Hepatocyte (in vitro differentiated cells): ENCODE measurements around the gene COL20A1.

Source experiments
- EZH2 ChIP-seq: fragments of 200-600 bp; sonication (generic); IDR thresholded peaks from 2 replicates; pipeline ENCODE4 v1.6.1; 2016; ENCODE audit warnings: antibody characterized with exemption, mild to moderate bottlenecking, borderline replicate concordance
- EZH2phosphoT487 ChIP-seq: fragments of 200-600 bp; sonication (generic); IDR thresholded peaks from one replicate; pipeline ENCODE4 v1.6.1; 2018; ENCODE audit warnings: antibody characterized with exemption, mild to moderate bottlenecking, low read depth, moderate library complexity; ENCODE audit not compliant: unreplicated experiment, severe bottlenecking
- TF ChIP-seq, protein P1 (sequence below): fragments of 200-600 bp; sonication (generic); IDR thresholded peaks from 2 replicates; pipeline ENCODE4 v1.5.1; 2016; ENCODE audit warnings: antibody characterized with exemption, mild to moderate bottlenecking; ENCODE audit not compliant: poor library complexity

DNA sequence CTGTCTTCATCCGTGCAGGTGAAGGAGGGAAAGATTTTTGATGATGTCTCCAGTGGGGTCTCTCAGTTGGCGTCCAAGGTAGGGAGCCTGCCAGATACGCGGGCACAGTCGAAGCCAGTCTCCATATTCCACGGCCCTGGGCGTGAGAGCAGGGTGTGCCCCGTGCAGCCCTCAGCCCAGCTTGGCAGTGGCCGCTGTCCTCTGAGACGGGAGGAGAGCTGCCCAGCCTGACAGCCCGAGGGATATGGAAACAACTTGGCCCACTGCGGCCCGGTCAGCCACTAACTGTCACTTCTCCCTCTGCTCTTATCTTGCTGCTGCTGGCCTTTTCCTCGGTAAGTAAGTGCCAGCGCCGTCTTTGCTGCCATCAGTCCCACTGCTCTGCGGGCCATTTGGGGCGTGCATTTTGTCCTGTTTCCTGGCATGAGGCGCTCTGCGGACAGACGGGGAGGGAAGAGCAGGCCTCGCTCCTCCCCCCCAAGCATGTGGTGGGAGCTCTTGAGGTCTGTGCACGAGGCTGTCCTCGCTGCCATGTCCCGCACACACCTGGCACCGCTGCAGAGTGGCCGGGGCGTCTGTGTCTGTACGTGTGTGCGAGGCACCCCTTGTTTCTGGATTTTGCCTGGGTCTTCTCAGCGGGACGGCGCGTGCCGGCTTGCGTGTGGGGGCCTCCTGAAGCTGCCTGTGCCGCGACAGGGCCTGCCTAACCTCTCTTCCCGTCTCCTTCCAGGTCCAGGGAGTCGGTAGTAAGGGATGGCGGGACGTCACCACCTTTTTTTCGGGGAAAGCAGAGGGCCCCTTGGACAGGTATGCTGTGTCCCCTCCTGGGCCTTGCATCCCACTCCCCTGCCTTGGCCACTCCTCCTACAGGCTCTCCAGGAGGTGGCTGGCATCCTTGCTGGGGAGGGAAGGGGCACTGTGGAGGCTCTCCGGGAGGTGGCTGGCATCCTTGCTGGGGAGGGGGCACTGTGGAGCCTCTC lies 7.1 kb upstream of the COL20A1 start:
- TF ChIP-seq, protein P1, sequence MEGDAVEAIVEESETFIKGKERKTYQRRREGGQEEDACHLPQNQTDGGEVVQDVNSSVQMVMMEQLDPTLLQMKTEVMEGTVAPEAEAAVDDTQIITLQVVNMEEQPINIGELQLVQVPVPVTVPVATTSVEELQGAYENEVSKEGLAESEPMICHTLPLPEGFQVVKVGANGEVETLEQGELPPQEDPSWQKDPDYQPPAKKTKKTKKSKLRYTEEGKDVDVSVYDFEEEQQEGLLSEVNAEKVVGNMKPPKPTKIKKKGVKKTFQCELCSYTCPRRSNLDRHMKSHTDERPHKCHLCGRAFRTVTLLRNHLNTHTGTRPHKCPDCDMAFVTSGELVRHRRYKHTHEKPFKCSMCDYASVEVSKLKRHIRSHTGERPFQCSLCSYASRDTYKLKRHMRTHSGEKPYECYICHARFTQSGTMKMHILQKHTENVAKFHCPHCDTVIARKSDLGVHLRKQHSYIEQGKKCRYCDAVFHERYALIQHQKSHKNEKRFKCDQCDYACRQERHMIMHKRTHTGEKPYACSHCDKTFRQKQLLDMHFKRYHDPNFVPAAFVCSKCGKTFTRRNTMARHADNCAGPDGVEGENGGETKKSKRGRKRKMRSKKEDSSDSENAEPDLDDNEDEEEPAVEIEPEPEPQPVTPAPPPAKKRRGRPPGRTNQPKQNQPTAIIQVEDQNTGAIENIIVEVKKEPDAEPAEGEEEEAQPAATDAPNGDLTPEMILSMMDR, result no peak
- TF ChIP-seq EZH2 (no peak), EZH2phosphoT487 (no peak)
